ENCODE data around the gene MRI1.
"Not testable (repeated sequence)": the region's sequence is repeated elsewhere in the genome, so short reads cannot be mapped to it uniquely, and the experiment has no call there.

MRI1 gene

DNA sequence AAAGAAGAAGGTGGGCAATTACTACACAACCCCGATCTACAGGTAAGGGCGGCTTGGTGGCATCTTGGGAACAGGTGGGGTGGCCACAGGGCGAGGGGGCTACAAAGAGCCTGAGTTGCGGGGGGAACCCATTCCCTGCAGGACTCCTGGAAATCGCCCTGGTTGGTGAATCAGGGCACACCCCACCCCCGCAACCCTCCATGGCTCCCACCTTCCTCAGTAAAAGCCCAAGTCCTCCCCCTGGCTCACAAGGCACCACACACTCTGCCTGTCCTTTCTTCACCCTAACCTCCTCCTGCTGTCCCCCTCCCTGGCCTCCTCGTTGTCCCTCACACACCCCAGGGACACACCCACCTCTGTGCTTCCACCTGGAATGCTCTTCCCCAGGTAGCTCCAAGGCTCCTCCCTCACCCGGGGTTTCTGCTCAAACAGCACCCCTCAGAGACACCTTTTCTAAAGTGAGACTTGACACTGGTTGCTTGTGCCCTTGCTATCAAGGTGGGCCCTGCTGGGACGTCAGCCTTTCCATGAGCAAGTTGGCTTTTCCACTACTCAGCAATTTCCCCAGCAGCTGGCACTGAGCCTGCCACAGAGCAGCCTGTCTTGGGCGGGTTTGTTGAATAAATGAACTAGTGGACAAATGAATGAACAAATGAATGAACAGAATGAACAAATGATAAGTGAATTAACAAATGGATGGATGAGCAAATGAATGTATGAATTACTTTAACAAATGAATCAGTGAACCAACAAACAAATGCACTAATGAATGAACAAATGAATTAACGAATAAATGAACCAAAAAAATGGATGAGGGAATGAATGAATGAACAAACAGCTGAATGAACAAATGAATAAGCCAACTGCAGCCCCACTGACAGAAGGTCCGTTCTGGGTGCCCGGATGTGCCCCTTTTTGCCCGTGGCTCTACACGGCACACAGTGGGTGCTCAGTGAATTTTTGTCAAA lies 6.2 kb upstream of the MRI1 start:
- DNase-seq (ENCODE audit: insufficient read length, low spot score) (no peak), FAIRE-seq (no peak)

DNA sequence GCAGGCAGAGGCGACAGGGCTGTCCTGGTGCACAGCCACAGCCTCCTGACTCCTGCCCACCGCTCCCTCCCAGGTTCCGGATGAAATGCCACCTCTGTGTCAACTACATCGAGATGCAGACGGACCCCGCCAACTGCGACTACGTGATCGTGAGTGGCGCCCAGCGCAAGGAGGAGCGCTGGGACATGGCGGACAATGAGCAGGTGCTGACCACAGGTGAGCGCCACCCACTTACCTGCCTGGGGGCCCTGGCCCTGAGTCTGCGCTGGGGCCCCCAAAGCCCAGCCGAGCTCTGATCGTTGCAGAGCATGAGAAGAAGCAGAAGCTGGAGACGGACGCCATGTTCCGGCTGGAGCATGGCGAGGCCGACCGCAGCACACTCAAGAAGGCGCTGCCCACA lies 5.5 kb upstream of the MRI1 start:
- FAIRE-seq (no peak), DNase-seq (ENCODE audit: insufficient read length, low spot score) (no peak)

DNA sequence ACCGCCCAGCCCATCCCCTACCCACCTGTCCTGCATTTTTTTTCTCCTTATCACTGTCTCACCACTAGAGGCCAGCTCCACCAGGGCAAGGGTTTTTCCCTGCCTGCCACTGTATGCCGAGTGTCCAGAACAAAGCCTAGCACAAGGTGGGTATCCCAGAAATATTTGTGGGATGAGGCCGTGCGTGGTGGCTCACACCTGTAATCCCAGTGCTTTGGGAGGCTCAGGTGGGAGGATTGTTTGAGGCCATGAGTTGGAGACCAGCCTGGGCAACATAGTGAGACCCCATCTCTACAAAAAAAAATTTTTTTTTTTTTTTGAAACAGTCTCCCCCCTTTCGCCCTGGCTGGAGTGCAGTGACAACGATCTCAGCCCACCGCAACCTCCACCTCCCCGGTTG lies 2.9 kb upstream of the MRI1 start:
- DNase-seq (ENCODE audit: insufficient read length, low spot score), result no peak
- no peak for FAIRE-seq

DNA sequence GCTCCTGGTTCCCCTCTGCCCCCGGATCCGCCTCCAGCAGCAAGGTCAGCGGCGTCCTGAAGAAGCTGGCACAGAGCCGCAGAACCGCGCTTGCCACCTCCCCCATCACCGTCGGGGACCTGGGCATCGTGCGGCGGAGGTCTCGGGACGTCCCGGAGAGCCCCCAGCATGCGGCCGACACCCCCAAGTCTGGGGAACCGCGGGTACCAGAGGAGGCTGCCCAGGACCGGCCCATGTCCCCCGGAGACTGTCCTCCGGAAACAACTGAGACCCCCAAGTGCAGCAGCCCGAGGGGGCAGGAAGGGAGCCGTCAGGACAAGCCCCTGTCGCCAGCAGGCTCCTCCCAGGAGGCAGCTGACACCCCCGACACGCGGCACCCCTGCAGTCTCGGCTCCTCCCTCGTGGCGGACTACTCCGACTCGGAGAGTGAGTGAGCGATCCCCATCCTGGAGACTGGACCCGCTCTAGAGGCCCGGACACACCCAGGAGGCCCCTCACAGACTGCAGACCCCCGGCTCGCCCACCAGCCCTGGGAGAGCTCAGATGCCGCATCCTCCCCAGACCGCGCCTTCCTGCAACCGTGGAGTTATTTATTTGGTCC lies 1.6 kb upstream of the MRI1 start:
- no peak for DNase-seq (ENCODE audit: insufficient read length, low spot score)
- FAIRE-seq, result no peak

DNA sequence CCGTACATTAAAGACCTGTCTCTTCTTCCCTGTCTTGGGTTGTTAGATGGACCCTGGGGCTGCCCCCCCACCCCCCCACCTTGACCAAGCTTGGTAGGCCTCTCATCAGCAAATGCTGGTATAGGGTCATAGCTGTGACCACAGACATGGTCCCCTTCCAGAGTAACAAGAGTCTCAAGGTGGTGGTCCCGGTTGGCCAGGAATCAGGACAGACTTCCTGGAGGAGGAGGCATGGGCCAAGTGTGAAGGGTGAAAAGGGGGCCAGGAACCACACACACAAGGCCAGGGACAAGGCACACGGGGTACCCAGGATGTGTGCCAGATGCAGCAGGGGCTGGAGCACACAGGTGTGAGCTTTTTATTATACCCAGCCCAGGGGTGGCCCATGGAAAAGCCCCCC lies 1.1 kb upstream of the MRI1 start:
- FAIRE-seq (no peak), DNase-seq (ENCODE audit: insufficient read length, low spot score) (no peak)

DNA sequence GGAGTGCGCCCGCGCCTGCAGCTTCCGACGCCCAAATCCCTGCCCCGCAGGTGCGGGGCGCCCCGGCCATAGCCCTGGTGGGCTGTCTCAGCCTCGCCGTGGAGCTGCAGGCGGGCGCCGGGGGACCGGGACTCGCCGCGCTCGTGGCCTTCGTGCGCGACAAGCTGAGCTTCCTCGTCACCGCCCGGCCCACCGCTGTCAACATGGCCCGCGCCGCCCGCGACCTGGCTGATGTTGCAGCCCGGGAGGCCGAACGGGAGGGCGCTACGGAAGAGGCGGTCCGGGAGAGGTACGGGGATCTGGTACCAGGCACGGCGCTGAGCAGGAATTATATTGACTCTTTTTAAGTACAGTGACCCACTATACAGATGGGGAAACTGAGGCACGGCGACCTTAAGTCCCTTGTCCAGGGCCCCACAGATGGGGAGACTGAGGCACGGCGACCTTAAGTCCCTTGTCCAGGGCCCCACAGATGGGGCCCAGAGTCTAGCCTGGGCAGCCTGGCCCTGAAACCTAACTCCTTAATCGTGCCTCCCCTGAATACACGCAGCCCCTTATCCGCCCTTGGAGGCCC lies 586 bp downstream of the MRI1 start:
- FAIRE-seq (no peak), DNase-seq (ENCODE audit: insufficient read length, low spot score) (no peak)

DNA sequence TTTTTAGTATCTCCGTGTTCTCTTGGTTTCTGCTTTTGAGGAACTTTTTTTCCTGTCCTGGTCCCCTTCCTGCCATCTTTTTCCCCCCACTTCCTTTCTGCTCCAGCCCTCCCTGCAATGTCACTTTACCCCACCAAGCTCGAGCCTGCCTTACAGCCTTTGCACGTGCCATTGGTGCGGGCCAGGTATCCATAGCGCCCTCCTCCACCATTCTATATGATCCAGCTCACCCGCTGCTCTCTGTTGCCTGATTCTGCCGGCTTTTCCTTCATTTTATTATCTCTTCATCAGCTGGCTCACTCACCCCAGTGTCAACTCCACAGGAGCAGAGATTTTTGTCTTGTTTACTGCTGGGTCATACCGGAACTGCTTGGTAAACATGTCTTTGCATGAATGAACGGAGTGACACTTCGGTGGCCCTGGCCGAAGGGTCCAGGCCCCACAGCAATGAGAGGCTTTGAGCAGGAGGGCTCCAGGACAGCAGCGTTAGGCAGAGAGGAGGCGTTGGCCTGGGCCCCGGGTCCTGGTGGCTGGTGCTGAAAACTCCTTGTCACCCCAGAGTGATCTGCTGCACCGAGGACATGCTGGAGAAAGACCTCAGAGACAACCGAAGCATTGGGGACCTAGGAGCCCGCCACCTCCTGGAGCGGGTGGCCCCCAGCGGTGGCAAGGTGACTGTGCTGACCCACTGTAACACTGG lies 1.2 kb downstream of the MRI1 start:
- FAIRE-seq, result peak; percentile 64
- DNase-seq (ENCODE audit: insufficient read length, low spot score), result no peak

DNA sequence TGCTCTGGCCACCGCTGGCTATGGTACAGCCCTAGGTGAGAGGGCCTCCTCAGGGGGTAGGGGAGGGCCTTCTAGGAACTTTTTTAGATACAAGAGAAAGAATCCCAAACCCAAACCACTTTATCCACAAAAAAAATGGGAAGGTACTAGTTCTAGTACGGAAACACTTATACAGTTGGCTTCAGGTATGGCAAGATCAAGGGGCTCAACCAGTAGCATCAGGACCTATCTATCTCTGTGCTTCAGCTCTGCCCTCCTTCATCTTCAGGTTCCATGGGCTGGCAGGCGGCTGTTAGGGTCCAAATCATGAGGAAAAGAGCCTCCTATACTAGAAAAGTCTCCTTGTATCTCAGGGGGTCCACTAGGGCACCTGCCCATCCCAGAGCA lies 1.8 kb downstream of the MRI1 start:
- DNase-seq (ENCODE audit: insufficient read length, low spot score) (no peak), FAIRE-seq (no peak)

DNA sequence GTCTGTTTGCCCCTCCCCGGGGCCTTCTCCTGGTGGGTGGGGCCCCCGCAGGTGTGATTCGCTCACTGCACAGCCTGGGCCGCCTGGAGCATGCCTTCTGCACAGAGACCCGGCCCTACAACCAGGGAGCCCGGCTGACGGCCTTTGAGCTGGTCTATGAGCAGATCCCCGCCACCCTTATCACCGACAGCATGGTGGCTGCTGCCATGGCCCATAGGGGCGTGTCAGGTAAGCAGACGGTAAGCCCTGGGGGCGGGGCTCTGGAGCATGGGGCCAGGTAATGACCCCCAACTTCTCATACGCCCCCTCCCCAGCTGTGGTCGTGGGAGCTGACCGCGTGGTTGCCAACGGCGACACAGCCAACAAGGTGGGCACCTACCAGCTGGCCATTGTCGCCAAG lies 4.2 kb downstream of the MRI1 start:
- DNase-seq (ENCODE audit: insufficient read length, low spot score), result no peak

DNA sequence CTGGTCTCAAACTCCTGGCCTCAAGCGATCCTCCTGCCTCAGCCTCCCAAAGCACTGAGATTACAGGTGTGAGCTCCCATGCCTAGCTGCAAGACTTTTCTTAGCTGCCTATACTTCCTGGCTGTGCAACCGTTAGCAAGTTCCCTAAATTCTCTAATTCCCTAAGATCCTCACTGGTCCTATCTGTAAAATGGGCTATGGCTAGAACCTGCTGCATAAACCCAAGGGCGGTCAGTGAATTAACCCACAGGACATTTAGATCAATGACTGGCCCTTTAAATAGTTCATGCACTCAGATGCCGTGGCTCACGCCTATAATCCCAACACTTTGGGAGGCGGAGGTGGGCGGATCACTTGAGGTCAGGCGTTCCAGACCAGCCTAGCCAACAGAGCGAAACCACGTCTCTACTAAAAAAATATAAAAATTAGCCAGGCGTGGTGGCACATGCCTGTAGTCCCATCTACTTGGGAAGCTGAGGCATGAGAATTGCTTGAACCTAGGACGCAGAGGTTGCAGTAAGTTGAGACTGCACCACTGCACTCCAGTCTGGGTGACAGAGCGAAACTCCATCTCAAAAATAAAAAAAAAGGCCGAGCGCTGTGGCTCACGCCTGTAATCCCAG lies 5.8 kb downstream of the MRI1 start:
- FAIRE-seq (no peak), DNase-seq (ENCODE audit: insufficient read length, low spot score) (no peak)

More for the DNA sequence above, 4.2 kb downstream of the MRI1 start:
- no peak for FAIRE-seq

DNA sequence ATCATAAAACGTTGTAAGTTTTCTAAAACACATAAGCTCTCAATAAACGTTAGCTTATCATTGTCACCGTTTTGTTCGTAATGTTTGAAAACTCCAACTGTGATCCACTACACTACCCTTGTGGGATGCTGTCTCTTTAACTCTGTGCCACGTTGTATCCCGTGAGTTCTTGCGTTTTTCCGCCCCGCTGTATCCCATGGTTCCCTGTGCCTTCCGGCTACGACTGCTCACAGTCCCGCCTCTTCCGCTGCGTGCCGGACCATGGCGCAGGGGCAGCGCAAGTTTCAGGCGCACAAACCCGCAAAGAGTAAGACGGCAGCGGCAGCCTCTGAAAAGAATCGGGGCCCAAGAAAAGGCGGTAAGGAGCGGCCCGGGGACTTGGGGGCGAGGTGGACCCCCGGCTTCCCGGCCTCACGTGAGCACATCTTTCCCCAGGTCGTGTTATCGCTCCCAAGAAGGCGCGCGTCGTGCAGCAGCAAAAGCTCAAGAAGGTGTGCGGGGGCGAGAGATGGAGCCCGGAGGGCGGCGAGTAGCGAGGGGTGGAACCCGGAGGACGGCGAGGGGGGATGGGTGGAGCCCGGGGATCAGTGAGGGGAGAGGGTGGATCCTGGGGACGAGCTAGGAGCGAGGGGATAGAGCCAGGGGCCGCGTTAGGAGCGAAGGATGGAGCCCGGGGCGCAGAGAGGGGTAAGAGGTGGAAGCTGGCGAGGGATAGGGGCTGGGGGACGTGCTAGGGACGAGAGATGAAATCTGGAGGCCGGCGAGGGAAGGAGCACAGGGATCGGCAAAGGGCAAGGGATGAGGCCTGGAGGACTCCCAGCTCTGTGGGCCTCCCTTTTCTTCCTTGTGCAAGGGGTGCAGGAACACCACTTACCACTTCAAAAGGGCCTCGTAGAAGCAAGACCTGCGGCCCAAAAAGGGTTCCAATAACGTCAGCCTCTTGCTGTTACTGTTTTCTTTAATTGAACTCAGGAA lies 10.2 kb downstream of the MRI1 start, which contains the start of gene C19orf53:
C19orf53 (plus strand) TSS at position 240 of the 975 bp plus-strand sequence; CDS start at position 262, 22 bp downstream.
- peak; percentile 95 for DNase-seq (ENCODE audit: insufficient read length, low spot score)

DNA sequence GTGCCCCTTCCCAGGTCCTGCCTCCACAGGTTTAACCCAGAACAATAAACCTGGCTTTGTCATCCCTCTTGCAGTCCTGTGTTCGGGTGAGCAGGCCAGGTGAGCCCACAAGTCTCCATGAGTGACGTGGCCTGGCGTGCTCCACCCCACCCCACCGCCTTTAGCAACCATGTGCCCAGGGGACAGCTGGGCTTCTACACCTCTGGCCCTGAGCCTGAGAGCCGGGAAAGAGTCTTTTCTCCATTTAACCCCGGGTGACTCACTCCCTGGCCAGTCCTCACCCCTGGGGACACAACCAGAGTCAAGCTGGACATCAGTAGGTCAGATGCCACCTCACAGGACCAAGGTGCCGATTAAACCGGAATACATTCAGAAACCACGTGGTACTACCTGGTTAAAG lies 14.1 kb downstream of the MRI1 start:
- DNase-seq (ENCODE audit: insufficient read length, low spot score), result no peak
- no peak for FAIRE-seq

More for the DNA sequence above, 10.2 kb downstream of the MRI1 start, which contains the start of gene C19orf53:
- peak; percentile 95 for FAIRE-seq

DNA sequence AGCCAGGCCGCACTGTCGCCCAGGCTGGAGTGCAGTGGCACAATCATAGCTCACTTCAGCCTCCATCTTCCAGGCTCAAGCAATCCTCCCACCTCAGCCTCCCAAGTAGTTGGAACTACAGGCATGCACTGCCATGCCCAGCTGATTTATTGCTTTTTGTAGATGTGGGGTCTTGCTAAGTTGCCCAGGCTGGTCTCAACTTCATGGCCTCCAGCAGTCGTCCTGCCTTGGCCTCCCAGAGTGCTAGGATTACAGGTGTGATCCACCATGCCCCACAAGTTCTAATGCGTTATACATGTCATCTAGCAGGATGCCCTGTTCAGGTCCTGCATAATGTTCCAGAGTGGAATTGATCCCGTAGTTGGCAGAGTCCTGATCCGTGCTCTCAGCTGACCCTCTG lies 14.5 kb downstream of the MRI1 start:
- no peak for FAIRE-seq

DNA sequence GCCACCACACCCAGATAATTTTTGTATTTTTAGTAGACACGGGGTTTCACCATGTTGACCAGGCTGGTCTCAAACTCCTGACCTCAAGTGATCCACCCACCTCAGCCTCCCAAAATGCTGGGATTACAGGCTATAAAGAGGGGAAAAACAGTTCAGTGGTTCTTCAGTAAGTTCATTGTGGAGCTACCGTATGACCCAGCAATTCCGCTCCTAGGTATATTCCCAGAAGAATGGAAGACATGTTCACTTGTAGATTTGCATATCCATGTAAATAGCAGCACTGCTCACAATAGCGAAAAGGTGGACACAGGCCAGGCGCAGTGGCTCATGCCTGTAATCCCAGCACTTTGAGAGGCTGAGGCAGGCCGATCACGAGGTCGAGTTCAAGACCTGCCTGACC lies 15.5 kb downstream of the MRI1 start:
- FAIRE-seq; DNase-seq (ENCODE audit: insufficient read length, low spot score): not testable (repeated sequence)

More for the DNA sequence above, 14.5 kb downstream of the MRI1 start:
- DNase-seq (ENCODE audit: insufficient read length, low spot score), result no peak

DNA sequence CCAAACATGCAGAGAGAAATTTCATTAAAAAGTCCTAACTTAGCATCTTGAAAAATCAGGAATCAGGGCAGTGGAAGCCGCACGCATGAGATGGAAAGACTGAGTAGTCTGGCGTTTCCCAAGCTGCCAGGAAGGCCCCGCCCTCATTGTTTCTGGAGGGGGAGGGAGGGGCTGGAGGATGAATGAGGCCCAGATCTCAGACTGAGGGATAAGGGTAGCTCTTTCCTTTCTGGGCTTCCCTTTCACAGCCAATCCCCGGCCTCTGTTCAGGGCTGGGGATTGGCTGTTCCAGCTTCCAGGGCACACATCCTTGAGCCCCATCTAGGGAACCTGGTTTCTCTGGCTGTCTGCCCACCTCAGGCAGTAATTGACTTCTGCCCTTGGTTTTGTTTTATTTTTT lies 17.2 kb downstream of the MRI1 start:
- FAIRE-seq (no peak), DNase-seq (ENCODE audit: insufficient read length, low spot score) (peak; percentile 79)

DNA sequence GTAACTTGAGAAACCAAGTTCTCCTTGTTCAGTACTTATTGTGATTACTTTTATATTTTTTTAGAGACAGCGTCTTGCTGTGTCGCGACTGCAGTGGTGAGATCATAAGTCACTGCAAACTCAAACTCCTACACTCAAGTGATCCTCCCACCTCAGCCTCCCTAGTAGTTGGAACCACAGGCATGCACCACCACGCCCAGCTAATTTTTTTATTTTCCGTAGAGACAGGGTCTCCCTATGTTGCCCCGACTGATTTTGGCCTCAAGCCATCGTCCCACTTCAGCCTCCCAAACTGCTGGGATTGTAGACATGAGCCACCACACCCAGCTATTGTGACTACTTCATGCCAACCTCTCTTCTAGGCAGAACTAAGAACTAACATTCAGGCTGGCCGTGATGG lies 18.2 kb downstream of the MRI1 start:
- FAIRE-seq (no peak), DNase-seq (ENCODE audit: insufficient read length, low spot score) (no peak)

DNA sequence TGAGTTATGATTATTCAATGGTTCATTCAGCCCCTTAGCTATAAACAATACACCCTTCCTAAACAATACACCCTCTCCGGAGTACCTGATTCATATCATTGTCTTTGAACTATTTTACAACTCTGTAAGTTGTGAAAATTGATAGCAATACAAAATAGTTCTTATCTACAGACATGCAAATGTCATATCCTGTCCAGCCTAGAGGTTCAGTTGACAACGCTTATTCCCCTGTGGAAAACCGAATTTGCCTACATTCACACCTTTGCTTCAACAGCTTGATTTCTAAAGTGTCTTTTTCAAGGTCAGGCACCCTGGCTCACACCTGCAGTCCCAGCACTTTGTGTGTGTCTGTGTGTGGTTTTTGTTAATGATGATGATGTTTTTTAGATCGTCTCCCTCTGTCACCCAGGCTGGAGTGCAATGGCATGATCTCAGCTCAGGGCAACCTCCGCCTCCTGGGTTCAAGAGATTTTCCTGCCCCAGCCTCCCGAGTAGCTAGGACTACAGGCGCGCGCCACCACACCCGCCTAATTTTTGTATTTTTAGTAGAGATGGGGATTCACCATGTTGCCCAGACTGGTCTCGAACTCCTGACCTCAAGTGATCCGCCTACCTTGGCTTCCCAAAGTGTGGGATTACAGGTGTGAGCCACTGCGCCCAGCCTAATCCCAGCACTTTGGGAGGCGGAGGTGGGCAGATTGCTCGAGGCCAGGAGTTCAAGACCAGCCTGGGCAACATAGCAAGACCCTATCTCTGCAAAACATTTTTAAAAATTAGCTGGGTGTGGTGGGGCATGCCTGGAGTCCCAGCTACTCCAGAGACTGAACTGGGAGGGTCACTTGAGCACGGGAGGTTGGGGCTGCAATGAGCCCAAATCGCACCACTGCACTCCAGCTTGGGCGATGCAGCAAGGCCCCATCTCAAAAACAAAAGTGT lies 19.5 kb downstream of the MRI1 start:
- no peak for FAIRE-seq
- DNase-seq (ENCODE audit: insufficient read length, low spot score), result no peak

DNA sequence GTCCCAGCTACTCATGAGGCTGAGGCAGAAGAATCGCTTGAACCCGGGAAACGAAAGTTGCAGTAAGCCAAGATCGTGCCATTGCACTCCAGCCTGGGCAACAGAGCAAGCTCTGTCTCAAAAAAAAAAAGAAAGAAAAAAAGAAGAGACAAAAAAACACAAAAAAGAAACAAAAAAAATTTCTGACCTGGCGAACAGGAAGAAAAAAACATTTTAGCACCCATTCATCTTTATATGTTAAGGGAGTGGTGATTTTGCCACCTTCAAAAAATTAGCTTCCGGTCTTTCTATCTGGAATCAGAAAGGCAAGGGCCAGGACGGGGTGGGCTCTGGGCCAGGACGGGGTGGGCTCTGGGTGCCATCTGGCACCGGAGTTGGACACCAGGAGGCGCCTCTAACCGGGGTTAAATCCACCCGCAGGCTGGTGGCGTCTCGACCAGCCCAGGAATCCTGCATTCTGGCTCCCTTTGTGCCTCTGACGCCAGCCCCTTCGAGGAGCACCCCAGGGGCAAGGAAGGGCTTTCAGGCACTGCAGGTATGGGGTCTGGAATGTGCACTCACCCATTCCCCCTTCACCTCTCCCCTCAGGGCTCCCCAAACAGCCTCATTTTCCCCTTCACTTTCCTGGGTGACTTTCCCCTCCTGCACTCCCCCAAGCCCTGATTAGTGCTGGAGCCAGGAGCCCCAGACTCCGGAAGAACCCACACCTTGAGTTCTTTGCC lies 20.6 kb downstream of the MRI1 start:
- no peak for FAIRE-seq
- DNase-seq (ENCODE audit: insufficient read length, low spot score), result peak; percentile 84
